Esophagus muscularis mucosa (tissue), 4 donors: ENCODE results near the gene SPEG. TPM values are rescaled to one million over a fixed set of nuclear protein-coding genes. Genes with fewer than 3 reads are reported as not detected.
A peak's percentile ranks its signal among the peaks of the same experiment; 100 is the strongest.

ENCODE experiments used
- DNase-seq: peaks from one replicate; pipeline ENCODE4 v3.0.0-alpha.2; 2017; ENCODE audit errors: extremely low spot score
- H3K27ac ChIP-seq, 4 donors: fragments of 200-600 bp; sonication (generic); replicated peaks in 1 of 4; 1 replicate in 3 of 4; 2 replicates in 1 of 4; pipeline ENCODE4 v1.5.1; 2016 to 2019; ENCODE audit warnings: mild to moderate bottlenecking in 1 of 4
- H3K27me3 ChIP-seq, 4 donors: fragments of 200-600 bp; sonication (generic); one replicate each; pipeline versions ENCODE4 v1.5.1 to v1.6.0; 2016 to 2019
- H3K36me3 ChIP-seq, 4 donors: fragments of 200-600 bp; sonication (generic); one replicate each; pipeline ENCODE4 v1.5.1; 2016 to 2019
- H3K4me1 ChIP-seq, 4 donors: fragments of 200-600 bp; sonication (generic); one replicate each; pipeline ENCODE4 v1.5.1; 2016 to 2019
- H3K4me3 ChIP-seq, 4 donors: fragments of 200-600 bp; sonication (generic); 1 replicate in 2 of 4; 2 replicates in 2 of 4; pipeline ENCODE4 v1.5.1; 2016 to 2019; ENCODE audit warnings: mild to moderate bottlenecking in 4 of 4, moderate library complexity in 1 of 4
- H3K9me3 ChIP-seq, 4 donors: fragments of 200-600 bp; sonication (generic); 1 replicate in 3 of 4; 2 replicates in 1 of 4; pipeline ENCODE4 v1.5.1; 2016 to 2019
- CTCF ChIP-seq, 3 experiments: fragments of 200-600 bp in 2 of 3; fragments of 450-650 bp in 1 of 3; sonication (generic) in 2 of 3; IDR thresholded peaks; one replicate each; pipeline ENCODE4 v1.5.1; 2017 to 2019; ENCODE audit warnings: antibody characterized with exemption in 3 of 3, mild to moderate bottlenecking in 2 of 3, moderate library complexity in 1 of 3
- EP300 ChIP-seq: sonication (generic); formaldehyde crosslinking; IDR thresholded peaks from one replicate; pipeline ENCODE4 v1.6.1; 2017; ENCODE audit warnings: antibody characterized with exemption
- POLR2A ChIP-seq: fragments of 450-650 bp; IDR thresholded peaks from one replicate; pipeline ENCODE4 v1.6.1; 2017; ENCODE audit warnings: antibody characterized with exemption, moderate library complexity, mild to moderate bottlenecking, low read depth
- POLR2AphosphoS5 ChIP-seq, 2 donors: sonication (generic); formaldehyde crosslinking; IDR thresholded peaks; one replicate each; pipeline ENCODE4 v1.6.1; 2017; ENCODE audit warnings: antibody characterized with exemption in 2 of 2
- WGBS: methylation state at CpG from one replicate; pipeline ENCODE4 v1.1.5; 2018; 5-methylcytosine and 5-hydroxymethylcytosine counted together
- intact Hi-C: fragments of 100-400 bp; cut with DNase I; formaldehyde crosslinking; loops from one replicate; pipeline ENCODE4 v1.15.1; 2023
- total RNA-seq, 4 donors: library from RNA; depleted of rRNA; stranded (reverse); fragments of >200 nt; gene quantifications; one replicate each; pipeline versions ENCODE4 v1.1.0 to v1.2.1, GENCODE V29; 2016

Gene SPEG
- total RNA-seq, 4 donors from 2014 or later: 115 to 251 (median 180) TPM

GRCh38 chr2:219538504-219538951, 103.9 kb downstream of the SPEG start:
- WGBS: 63% methylated on average over 6 of the region's 6 CpGs
- no peaks in the 10 kb centered on the region for H3K9me3 ChIP-seq
- H3K27ac ChIP-seq: peak overlapping the region in 1 of 4 donors; percentile 7
- no peak for DNase-seq
- H3K4me1 ChIP-seq: peaks cover 28 to 41% (median 35%) of the 10 kb centered on the region in 4 donors
- H3K36me3 ChIP-seq: peaks cover 13 to 34% (median 27%) of the 10 kb centered on the region in 4 donors
- H3K27me3 ChIP-seq: peaks cover 0 to 4% (median 0%) of the 10 kb centered on the region in 4 donors
- intact Hi-C loops: no loop called here
- H3K4me3 ChIP-seq: no peak overlapping the region
- TF ChIP-seq POLR2A: no peak
- TF ChIP-seq POLR2AphosphoS5 (IDR thresholded peaks at IDR 0.05): no peak
- no peak for TF ChIP-seq CTCF (IDR thresholded peaks at IDR 0.05)

- 85% methylated on average over 15 of the region's 32 CpGs for WGBS
- Histone ChIP-seq H3K27me3 (peaks cover 0 to 4% (median 0%) of the 10 kb centered on the region in 4 donors), H3K4me3 (no peak overlapping the region), H3K36me3 (peaks cover 13 to 34% (median 27%) of the 10 kb centered on the region in 4 donors), H3K4me1 (peaks cover 30 to 45% (median 39%) of the 10 kb centered on the region in 4 donors), H3K9me3 (no peaks in the 10 kb centered on the region), H3K27ac (peak overlapping the region in 2 of 4 donors; percentile 1 to 44)
- no peak for DNase-seq
- TF ChIP-seq EP300: no peak
- TF ChIP-seq CTCF (IDR thresholded peaks at IDR 0.05): no peak
- TF ChIP-seq POLR2A: no peak
- no peak for TF ChIP-seq POLR2AphosphoS5 (IDR thresholded peaks at IDR 0.05)
- intact Hi-C loops: no loop called here
Observed at GRCh38 chr2:219538956-219539788, 104.5 kb downstream of the SPEG start.

- 93% methylated on average over 23 of the region's 46 CpGs for WGBS
- Histone ChIP-seq H3K27me3 (peaks cover 0 to 4% (median 0%) of the 10 kb centered on the region in 4 donors), H3K36me3 (peaks cover 13 to 34% (median 27%) of the 10 kb centered on the region in 4 donors), H3K9me3 (no peaks in the 10 kb centered on the region), H3K4me1 (peaks cover 36 to 54% (median 49%) of the 10 kb centered on the region in 4 donors), H3K4me3 (no peak overlapping the region), H3K27ac (no peak overlapping the region)
- no peak for TF ChIP-seq EP300
- no peak for TF ChIP-seq POLR2AphosphoS5 (IDR thresholded peaks at IDR 0.05)
- no peak for TF ChIP-seq POLR2A
- TF ChIP-seq CTCF (IDR thresholded peaks at IDR 0.05): no peak
- no peak for DNase-seq
- intact Hi-C loops: loop anchor here (5.0 kb wide), 2 partner anchors 57 to 147 kb away; partner anchors contain the start of gene STK11IP
Observed at GRCh38 chr2:219539926-219540678, 105.5 kb downstream of the SPEG start.

GRCh38 chr2:219540784-219541504, 106.3 kb downstream of the SPEG start:
- Histone ChIP-seq H3K36me3 (peaks cover 13 to 34% (median 27%) of the 10 kb centered on the region in 4 donors), H3K4me1 (peaks cover 36 to 61% (median 52%) of the 10 kb centered on the region in 4 donors), H3K27ac (no peak overlapping the region)

More at GRCh38 chr2:219540784-219541504, 106.3 kb downstream of the SPEG start:
- TF ChIP-seq CTCF (IDR thresholded peaks at IDR 0.05) (no peak), POLR2A (no peak), POLR2AphosphoS5 (IDR thresholded peaks at IDR 0.05) (no peak), EP300 (no peak)
- no peak overlapping the region for H3K4me3 ChIP-seq
- H3K27me3 ChIP-seq: peaks cover 0 to 4% (median 0%) of the 10 kb centered on the region in 4 donors
- no peak for DNase-seq
- no peaks in the 10 kb centered on the region for H3K9me3 ChIP-seq
- 92% methylated on average over 10 of the region's 12 CpGs for WGBS
- intact Hi-C loops: loop anchor here (5.0 kb wide), 2 partner anchors 56 to 146 kb away; partner anchors contain the start of gene STK11IP
